Measurements from ENCODE around the gene USP43.

DNA sequence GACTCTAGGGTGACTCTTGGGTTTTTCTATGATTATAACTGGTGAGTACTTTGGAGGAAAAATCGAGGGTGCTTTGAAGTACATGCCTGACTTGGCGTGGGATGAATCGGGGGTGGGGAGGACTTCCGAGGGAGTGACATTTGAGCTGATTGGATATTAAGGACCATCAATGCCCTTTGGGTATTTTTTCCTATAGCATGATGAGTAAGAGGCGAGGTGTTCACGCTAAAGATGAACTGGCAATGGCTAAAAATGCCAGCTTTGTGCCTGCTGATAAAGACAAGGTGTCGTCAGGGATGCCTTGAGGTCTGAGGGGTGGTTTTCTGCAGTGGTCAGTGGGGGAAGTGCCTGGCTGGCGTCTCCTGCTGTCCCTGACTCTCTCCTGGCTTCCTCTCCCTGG is 25.3 kb downstream of the USP43 start:
- TF ChIP-seq CTCF (IDR thresholded peaks at IDR 0.05) (no peak), POLR2A (IDR thresholded peaks at IDR 0.05) (no peak)
